ENCODE results near the gene LIAS.

DNA sequence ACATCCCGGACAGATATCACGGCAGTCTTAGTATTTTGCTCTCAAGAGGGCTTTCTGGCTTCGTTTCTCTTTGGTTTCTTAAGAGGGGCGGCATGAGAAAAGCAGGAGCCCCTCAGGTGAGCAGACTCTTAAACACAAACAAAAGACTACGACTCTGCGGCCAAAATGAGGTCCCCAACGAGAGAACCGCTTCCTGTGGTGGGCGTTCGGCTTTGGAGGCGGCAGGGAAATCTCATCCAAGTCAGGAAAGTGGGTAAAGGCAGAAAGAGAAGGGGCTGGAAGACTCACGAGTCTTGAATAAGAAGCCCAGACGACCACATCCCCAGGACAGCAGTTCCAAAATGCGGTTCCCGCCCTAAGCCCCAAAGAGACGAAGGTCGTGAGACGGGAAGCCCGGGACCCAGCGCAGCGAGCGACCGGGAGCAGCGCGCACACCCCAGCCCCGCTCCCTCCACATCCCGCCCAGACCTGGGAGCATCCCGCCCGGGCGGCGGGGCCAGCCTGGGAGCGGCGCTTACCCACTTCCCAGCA, 68.0 kb downstream of the LIAS start:
- TF ChIP-seq, protein P1, sequence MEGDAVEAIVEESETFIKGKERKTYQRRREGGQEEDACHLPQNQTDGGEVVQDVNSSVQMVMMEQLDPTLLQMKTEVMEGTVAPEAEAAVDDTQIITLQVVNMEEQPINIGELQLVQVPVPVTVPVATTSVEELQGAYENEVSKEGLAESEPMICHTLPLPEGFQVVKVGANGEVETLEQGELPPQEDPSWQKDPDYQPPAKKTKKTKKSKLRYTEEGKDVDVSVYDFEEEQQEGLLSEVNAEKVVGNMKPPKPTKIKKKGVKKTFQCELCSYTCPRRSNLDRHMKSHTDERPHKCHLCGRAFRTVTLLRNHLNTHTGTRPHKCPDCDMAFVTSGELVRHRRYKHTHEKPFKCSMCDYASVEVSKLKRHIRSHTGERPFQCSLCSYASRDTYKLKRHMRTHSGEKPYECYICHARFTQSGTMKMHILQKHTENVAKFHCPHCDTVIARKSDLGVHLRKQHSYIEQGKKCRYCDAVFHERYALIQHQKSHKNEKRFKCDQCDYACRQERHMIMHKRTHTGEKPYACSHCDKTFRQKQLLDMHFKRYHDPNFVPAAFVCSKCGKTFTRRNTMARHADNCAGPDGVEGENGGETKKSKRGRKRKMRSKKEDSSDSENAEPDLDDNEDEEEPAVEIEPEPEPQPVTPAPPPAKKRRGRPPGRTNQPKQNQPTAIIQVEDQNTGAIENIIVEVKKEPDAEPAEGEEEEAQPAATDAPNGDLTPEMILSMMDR (conservative IDR thresholded peaks at IDR 0.05; ENCODE audit: low read length) = no peak
- no peak for TF ChIP-seq EZH2phosphoT487 (IDR thresholded peaks at IDR 0.05; ENCODE audit: borderline replicate concordance)
